Endothelial cell of umbilical vein (primary cell): Measurements from ENCODE around the gene HPGD. TPM values are rescaled to one million over a fixed set of nuclear protein-coding genes. Genes with fewer than 3 reads are reported as not detected.

ENCODE experiments used
- BruUV-seq: library from RNA; stranded (reverse); fragments of 400-500 nt; replicated peaks from 2 replicates; lab custom pipeline; 2021; lab: Mats Ljungman, UMichigan
- CTCF ChIA-PET: fragments of 300-600, 350-600 bp; sonication (Branson Sonifier 250); formaldehyde crosslinking; loops from one replicate; lab custom pipeline; 2021; ENCODE audit warnings: antibody characterized with exemption, inconsistent platforms; lab: Charles Lee
- POLR2A ChIA-PET: fragments of 300-600, 350-600 bp; sonication (Branson Sonifier 250); formaldehyde crosslinking; loops from one replicate; lab custom pipeline; 2021; ENCODE audit warnings: antibody characterized with exemption, inconsistent platforms; lab: Charles Lee
- DNase-seq: peaks from one replicate; pipeline ENCODE4 v3.0.0-alpha.2; 2011; ENCODE audit warnings: low read depth, low spot score
- FAIRE-seq: peaks from 2 replicates; lab custom pipeline; 2011; peaks lifted over from hg19 to GRCh38; lab: Jason Lieb, UNC
- H2AFZ ChIP-seq: 2 replicates; pipeline ENCODE4 v1.6.0; 2012; ENCODE audit warnings: low read depth, low read length, control low read depth, inconsistent platforms
- H3K27ac ChIP-seq: 2 replicates; pipeline ENCODE4 v1.5.1; 2011; ENCODE audit warnings: low read depth, mild to moderate bottlenecking, control low read depth, low read length, moderate library complexity; ENCODE audit not compliant: insufficient read depth
- H3K27me3 ChIP-seq, 2 experiments: 2 replicates each; pipeline versions ENCODE4 v1.6.0 to v1.6.1; 2011; ENCODE audit warnings: low read length in 2 of 2, mixed read lengths in 1 of 2; ENCODE audit not compliant: control insufficient read depth in 2 of 2, insufficient read depth in 2 of 2
- H3K36me3 ChIP-seq, 2 experiments: 2 replicates in 1 of 2; 3 replicates in 1 of 2; pipeline ENCODE4 v1.5.1; 2011; ENCODE audit warnings: low read length in 2 of 2, mild to moderate bottlenecking in 1 of 2, moderate library complexity in 1 of 2; ENCODE audit not compliant: control insufficient read depth in 2 of 2, insufficient read depth in 2 of 2; ENCODE audit errors: extremely low read depth in 1 of 2
- H3K4me1 ChIP-seq: 3 replicates; pipeline ENCODE4 v1.5.1; 2011; ENCODE audit warnings: mild to moderate bottlenecking, low read length; ENCODE audit not compliant: control insufficient read depth, insufficient read depth; ENCODE audit errors: extremely low read depth
- H3K4me2 ChIP-seq: 2 replicates; pipeline ENCODE4 v1.6.1; 2011; ENCODE audit warnings: low read length, control low read depth, mixed read lengths; ENCODE audit not compliant: insufficient read depth
- H3K4me3 ChIP-seq, 3 experiments: fragments of 200-600 bp in 1 of 3; sonication (generic), shearing (Covaris generic) in 1 of 3; replicated peaks in 1 of 3; 2 replicates each; pipeline ENCODE4 v1.5.1; 2011 to 2016; ENCODE audit warnings: control low read depth in 3 of 3, low read length in 3 of 3, mild to moderate bottlenecking in 2 of 3, inconsistent platforms in 1 of 3, low read depth in 1 of 3, moderate library complexity in 1 of 3; ENCODE audit not compliant: insufficient read depth in 1 of 3
- H3K79me2 ChIP-seq: 2 replicates; pipeline ENCODE4 v1.6.0; 2012; ENCODE audit warnings: low read length, inconsistent platforms; ENCODE audit not compliant: control insufficient read depth, insufficient read depth
- H3K9ac ChIP-seq: replicated peaks from 2 replicates; pipeline ENCODE3; 2011; ENCODE audit warnings: low read length, control low read depth; ENCODE audit not compliant: insufficient read depth; ENCODE audit errors: extremely low read depth
- H3K9me1 ChIP-seq: replicated peaks from 3 replicates; pipeline ENCODE4 v1.6.0; 2011; ENCODE audit warnings: mild to moderate bottlenecking, low read length; ENCODE audit not compliant: control insufficient read depth, insufficient read depth; ENCODE audit errors: extremely low read depth
- H3K9me3 ChIP-seq: replicated peaks from 2 replicates; pipeline ENCODE4 v1.5.1; 2012; ENCODE audit warnings: low read length, inconsistent platforms; ENCODE audit not compliant: control insufficient read depth, insufficient read depth
- H4K20me1 ChIP-seq: replicated peaks from 2 replicates; pipeline ENCODE3; 2011; ENCODE audit warnings: mild to moderate bottlenecking, low read length; ENCODE audit not compliant: control insufficient read depth, insufficient read depth; ENCODE audit errors: extremely low read depth
- EZH2 ChIP-seq: IDR thresholded peaks from 2 replicates; pipeline ENCODE4 v1.6.1; 2012; ENCODE audit warnings: borderline replicate concordance, low read depth, mild to moderate bottlenecking, moderate library complexity, low read length, inconsistent platforms; ENCODE audit not compliant: severe bottlenecking
- FOS ChIP-seq: IDR thresholded peaks from 2 replicates; pipeline ENCODE4 v1.6.1; 2011; ENCODE audit warnings: mild to moderate bottlenecking, low read length, moderate library complexity, borderline replicate concordance; ENCODE audit not compliant: insufficient read depth
- GATA2 ChIP-seq: IDR thresholded peaks from 2 replicates; pipeline ENCODE4 v1.7.0; 2011; ENCODE audit warnings: low read depth, mild to moderate bottlenecking, moderate library complexity, mixed read lengths, low read length; ENCODE audit not compliant: insufficient read length, insufficient read depth
- JUN ChIP-seq: IDR thresholded peaks from 2 replicates; pipeline ENCODE4 v1.6.1; 2011; ENCODE audit warnings: borderline replicate concordance, low read depth; ENCODE audit not compliant: insufficient read length, insufficient read depth
- POLR2A ChIP-seq: IDR thresholded peaks from 2 replicates; pipeline ENCODE4 v1.6.1; 2012; ENCODE audit warnings: low read depth, mild to moderate bottlenecking, control low read depth, low read length
- dilution Hi-C: fragments of 300-500 bp; cut with MboI; formaldehyde crosslinking; loops from one replicate; pipeline ENCODE4 v1.15.0; 2019; ENCODE audit warnings: low sequenced_read_pairs; ENCODE audit not compliant: extremely low pct_ligation_motif_present
- intact Hi-C: fragments of 100-400 bp; cut with micrococcal nuclease; formaldehyde crosslinking; loops from one replicate; pipeline ENCODE4 v1.10.0; 2022
- polyA plus RNA-seq, 4 experiments: library from polyadenylated mRNA; depleted of rRNA in 3 of 4; stranded (reverse) in 3 of 4; unstranded in 1 of 4; fragments of >200 nt; gene quantifications; 2 replicates each; pipeline versions ENCODE4 v1.2.1 to v1.2.3, GENCODE V29; 2011 to 2012; ENCODE audit warnings: missing spikeins in 1 of 4
- total RNA-seq: library from RNA; stranded (reverse); gene quantifications from 2 replicates; pipeline ENCODE4 v1.2.3, GENCODE V29; 2021
- TF ChIP-seq, protein P1 (sequence below), 2 donors: IDR thresholded peaks; 1 replicate in 1 of 2; 2 replicates in 1 of 2; pipeline ENCODE4 v1.5.1; 2011; ENCODE audit warnings: low read length in 2 of 2, mild to moderate bottlenecking in 2 of 2, moderate library complexity in 2 of 2, control low read depth in 1 of 2, inconsistent platforms in 1 of 2, low read depth in 1 of 2; ENCODE audit not compliant: insufficient read depth in 1 of 2; ENCODE audit errors: extremely low read depth in 1 of 2

The HPGD gene
- total and polyA plus RNA-seq, 2 donors (not counting 3 experiments of a cell fraction or from before 2014, with no cell fraction given): not detected

DNA sequence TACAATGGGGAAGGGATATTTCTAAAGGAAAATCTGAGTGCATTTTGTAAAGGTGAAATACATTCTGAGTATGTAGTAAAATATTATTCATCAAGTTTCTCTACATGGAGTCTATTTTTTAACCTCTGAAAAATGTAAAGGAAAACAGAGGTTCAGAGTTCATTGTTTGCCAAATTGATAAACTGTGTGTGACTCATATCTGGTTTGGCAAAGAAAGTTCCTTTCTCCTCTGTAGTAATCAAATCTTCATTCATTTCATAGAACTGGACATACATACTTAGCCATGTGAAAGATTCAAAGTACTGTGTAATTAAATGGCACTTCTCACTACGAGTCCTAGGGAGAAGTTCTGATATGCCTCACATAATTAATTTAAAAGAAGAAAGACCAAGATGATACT, 61.6 kb downstream of the HPGD start:
- H3K4me1 ChIP-seq: no peaks in the 10 kb centered on the region
- H3K9me1 ChIP-seq: no peaks in the 10 kb centered on the region
- no peak overlapping the region for H3K9ac ChIP-seq
- no peak for TF ChIP-seq JUN
- TF ChIP-seq POLR2A: no peak
- TF ChIP-seq FOS: no peak
- no peak for TF ChIP-seq EZH2
- TF ChIP-seq, protein P1, sequence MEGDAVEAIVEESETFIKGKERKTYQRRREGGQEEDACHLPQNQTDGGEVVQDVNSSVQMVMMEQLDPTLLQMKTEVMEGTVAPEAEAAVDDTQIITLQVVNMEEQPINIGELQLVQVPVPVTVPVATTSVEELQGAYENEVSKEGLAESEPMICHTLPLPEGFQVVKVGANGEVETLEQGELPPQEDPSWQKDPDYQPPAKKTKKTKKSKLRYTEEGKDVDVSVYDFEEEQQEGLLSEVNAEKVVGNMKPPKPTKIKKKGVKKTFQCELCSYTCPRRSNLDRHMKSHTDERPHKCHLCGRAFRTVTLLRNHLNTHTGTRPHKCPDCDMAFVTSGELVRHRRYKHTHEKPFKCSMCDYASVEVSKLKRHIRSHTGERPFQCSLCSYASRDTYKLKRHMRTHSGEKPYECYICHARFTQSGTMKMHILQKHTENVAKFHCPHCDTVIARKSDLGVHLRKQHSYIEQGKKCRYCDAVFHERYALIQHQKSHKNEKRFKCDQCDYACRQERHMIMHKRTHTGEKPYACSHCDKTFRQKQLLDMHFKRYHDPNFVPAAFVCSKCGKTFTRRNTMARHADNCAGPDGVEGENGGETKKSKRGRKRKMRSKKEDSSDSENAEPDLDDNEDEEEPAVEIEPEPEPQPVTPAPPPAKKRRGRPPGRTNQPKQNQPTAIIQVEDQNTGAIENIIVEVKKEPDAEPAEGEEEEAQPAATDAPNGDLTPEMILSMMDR (IDR thresholded peaks at IDR 0.05; ENCODE audit: extremely low read depth in 1 of 2, insufficient read depth in 1 of 2, low read depth in 1 of 2, low read length in 2 of 2): no peak
- TF ChIP-seq GATA2: no peak
- no peaks in the 10 kb centered on the region for H4K20me1 ChIP-seq
- intact Hi-C loops: no loop called here
- no peaks in the 10 kb centered on the region for H3K9me3 ChIP-seq
- no peak overlapping the region for H3K4me2 ChIP-seq
- H3K79me2 ChIP-seq: no peaks in the 10 kb centered on the region
- POLR2A ChIA-PET: no interaction called here
- FAIRE-seq: no peak
- H3K27me3 ChIP-seq: no peaks in the 10 kb centered on the region
- H3K4me3 ChIP-seq: no peak overlapping the region
- no TSS peak for BruUV-seq
- H3K36me3 ChIP-seq: no peaks in the 10 kb centered on the region
- H2AFZ ChIP-seq: no peak overlapping the region
- no peak overlapping the region for H3K27ac ChIP-seq
- CTCF ChIA-PET: no interaction called here
- DNase-seq: peak; percentile 37
- dilution Hi-C loops: no loop called here

DNA sequence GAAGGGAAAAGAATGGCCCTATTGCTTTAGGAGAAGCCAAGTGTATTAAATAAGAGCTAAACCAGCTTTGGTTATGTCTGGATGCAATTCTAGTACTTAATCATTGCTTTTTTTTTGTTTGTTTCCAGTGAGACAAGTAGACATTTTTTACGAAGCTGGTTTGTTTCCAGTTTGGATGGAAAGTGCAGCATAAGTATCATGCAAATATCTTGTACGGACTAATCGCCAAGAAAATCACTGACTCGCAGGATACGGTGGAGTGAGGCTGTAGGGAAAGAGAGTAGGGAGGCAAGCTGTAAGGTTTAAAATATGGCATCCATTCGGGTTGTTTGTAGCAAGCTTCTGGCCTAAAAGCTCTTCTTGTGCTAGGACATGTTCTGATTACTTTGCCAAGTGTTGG, 64.8 kb downstream of the HPGD start:
- POLR2A ChIA-PET: no interaction called here
- FAIRE-seq: no peak

More for the DNA sequence above, 64.8 kb downstream of the HPGD start:
- no peaks in the 10 kb centered on the region for H3K9me1 ChIP-seq
- H3K27ac ChIP-seq: no peak overlapping the region
- TF ChIP-seq GATA2 (no peak), JUN (no peak)
- dilution Hi-C loops: no loop called here
- H3K27me3 ChIP-seq: no peaks in the 10 kb centered on the region
- H3K4me2 ChIP-seq: no peak overlapping the region
- no peaks in the 10 kb centered on the region for H3K79me2 ChIP-seq
- H3K9me3 ChIP-seq: no peaks in the 10 kb centered on the region
- no peak overlapping the region for H2AFZ ChIP-seq
- H3K4me3 ChIP-seq: no peak overlapping the region
- no peak overlapping the region for H3K9ac ChIP-seq
- no peak for DNase-seq
- CTCF ChIA-PET: no interaction called here
- H4K20me1 ChIP-seq: no peaks in the 10 kb centered on the region
- intact Hi-C loops: no loop called here
- no peaks in the 10 kb centered on the region for H3K36me3 ChIP-seq
- no peaks in the 10 kb centered on the region for H3K4me1 ChIP-seq
- BruUV-seq: no TSS peak
